GM23338 (cell line): ENCODE data around the gene MICAL2.

Source experiments
- CREB1 ChIP-seq: fragments of 250-450 bp; sonication (Bioruptor Pico); IDR thresholded peaks from 2 replicates; pipeline ENCODE4 v1.5.0; 2020; ENCODE audit warnings: low read depth, mild to moderate bottlenecking, moderate library complexity
- EZH2 ChIP-seq: fragments of 200-600 bp; sonication (generic); IDR thresholded peaks from one replicate; pipeline ENCODE4 v1.8.0; 2017; ENCODE audit warnings: antibody characterized with exemption, mild to moderate bottlenecking, low read depth; ENCODE audit not compliant: unreplicated experiment
- NANOG ChIP-seq: IDR thresholded peaks from 2 replicates; pipeline ENCODE4 v1.6.1; 2016; ENCODE audit warnings: antibody characterized with exemption, borderline replicate concordance
- POLR2AphosphoS5 ChIP-seq: IDR thresholded peaks from 2 replicates; pipeline ENCODE4 v1.6.1; 2016; ENCODE audit warnings: antibody characterized with exemption, low read depth
- TF ChIP-seq, protein P1 (sequence below), 2 experiments: fragments of 200-600 bp in 1 of 2; sonication (generic) in 1 of 2; conservative IDR thresholded peaks; 2 replicates each; pipeline versions ENCODE4 v1.5.1 to v1.6.1; 2016 to 2017; ENCODE audit warnings: antibody characterized with exemption in 2 of 2, low read depth in 2 of 2, mild to moderate bottlenecking in 2 of 2, moderate library complexity in 1 of 2

DNA sequence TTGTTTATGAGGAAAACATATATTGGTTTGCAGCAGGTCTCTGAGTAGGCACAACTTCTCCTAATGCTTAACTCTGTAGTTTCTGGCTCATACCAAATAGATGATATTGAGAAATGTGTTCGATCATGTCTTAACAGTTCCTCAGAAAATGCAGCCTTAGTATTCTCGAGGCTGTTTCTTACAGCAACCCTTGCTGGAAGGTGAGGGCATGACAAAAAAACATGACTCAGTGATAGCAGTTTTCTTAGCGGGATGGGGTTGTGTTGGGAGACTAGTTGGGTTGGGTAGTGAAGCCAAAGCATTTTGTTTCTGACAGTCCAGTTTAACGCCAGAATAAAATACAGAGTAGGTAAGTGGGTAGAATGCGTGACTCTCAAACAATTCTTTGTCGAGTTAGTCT, 172.3 kb downstream of the MICAL2 start:
- no peak for TF ChIP-seq EZH2
- TF ChIP-seq, protein P1, sequence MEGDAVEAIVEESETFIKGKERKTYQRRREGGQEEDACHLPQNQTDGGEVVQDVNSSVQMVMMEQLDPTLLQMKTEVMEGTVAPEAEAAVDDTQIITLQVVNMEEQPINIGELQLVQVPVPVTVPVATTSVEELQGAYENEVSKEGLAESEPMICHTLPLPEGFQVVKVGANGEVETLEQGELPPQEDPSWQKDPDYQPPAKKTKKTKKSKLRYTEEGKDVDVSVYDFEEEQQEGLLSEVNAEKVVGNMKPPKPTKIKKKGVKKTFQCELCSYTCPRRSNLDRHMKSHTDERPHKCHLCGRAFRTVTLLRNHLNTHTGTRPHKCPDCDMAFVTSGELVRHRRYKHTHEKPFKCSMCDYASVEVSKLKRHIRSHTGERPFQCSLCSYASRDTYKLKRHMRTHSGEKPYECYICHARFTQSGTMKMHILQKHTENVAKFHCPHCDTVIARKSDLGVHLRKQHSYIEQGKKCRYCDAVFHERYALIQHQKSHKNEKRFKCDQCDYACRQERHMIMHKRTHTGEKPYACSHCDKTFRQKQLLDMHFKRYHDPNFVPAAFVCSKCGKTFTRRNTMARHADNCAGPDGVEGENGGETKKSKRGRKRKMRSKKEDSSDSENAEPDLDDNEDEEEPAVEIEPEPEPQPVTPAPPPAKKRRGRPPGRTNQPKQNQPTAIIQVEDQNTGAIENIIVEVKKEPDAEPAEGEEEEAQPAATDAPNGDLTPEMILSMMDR (conservative IDR thresholded peaks at IDR 0.05; ENCODE audit: low read depth in 2 of 2), result no peak
- no peak for TF ChIP-seq POLR2AphosphoS5
- TF ChIP-seq CREB1 (CRISPR knock-in tag), result no peak
- no peak for TF ChIP-seq NANOG
